Lung (tissue), 12 donors: ENCODE results near the gene TNIK. TPM values are rescaled to one million over a fixed set of nuclear protein-coding genes. Genes with fewer than 3 reads are reported as not detected.

Experiments used
- ATAC-seq: fragments of 200-7000 bp; cut with Tn5 transposase; one replicate; pipeline ENCODE4 v1.9.1; 2020; ENCODE audit warnings: moderate number of reproducible peaks; ENCODE audit not compliant: insufficient read depth, low FRiP score
- DNase-seq, 3 donors: peaks; one replicate each; pipeline ENCODE4 v3.0.0-alpha.2; 2013 to 2017
- H3K27ac ChIP-seq, 2 donors: one replicate each; pipeline ENCODE4 v1.5.1; 2013; ENCODE audit warnings: mild to moderate bottlenecking in 2 of 2, moderate library complexity in 2 of 2, control low read depth in 1 of 2, inconsistent platforms in 1 of 2, low read depth in 1 of 2, low read length in 1 of 2
- H3K27me3 ChIP-seq, 3 donors: one replicate each; pipeline ENCODE4 v1.5.1; 2013; ENCODE audit warnings: low read length in 2 of 3; ENCODE audit not compliant: control insufficient read depth in 3 of 3, insufficient read depth in 3 of 3
- H3K36me3 ChIP-seq, 4 donors: one replicate each; pipeline ENCODE4 v1.5.1; 2013; ENCODE audit warnings: low read length in 4 of 4, mild to moderate bottlenecking in 1 of 4, moderate library complexity in 1 of 4; ENCODE audit not compliant: control insufficient read depth in 4 of 4, insufficient read depth in 4 of 4
- H3K4me1 ChIP-seq, 5 donors: one replicate each; pipeline ENCODE4 v1.5.1; 2013; ENCODE audit warnings: low read length in 5 of 5, mild to moderate bottlenecking in 2 of 5, moderate library complexity in 1 of 5; ENCODE audit not compliant: control insufficient read depth in 5 of 5, insufficient read depth in 5 of 5
- H3K4me3 ChIP-seq: one replicate; pipeline ENCODE4 v1.5.1; 2013; ENCODE audit warnings: mild to moderate bottlenecking, control low read depth, moderate library complexity
- H3K9ac ChIP-seq, 2 donors: one replicate each; pipeline ENCODE4 v1.5.1; 2013; ENCODE audit warnings: low read length in 2 of 2, control low read depth in 1 of 2; ENCODE audit not compliant: insufficient read depth in 1 of 2
- H3K9me3 ChIP-seq, 4 donors: one replicate each; pipeline ENCODE4 v1.5.1; 2013; ENCODE audit warnings: low read length in 3 of 4, mild to moderate bottlenecking in 1 of 4, moderate library complexity in 1 of 4; ENCODE audit not compliant: control insufficient read depth in 4 of 4, insufficient read depth in 3 of 4
- WGBS, 2 donors: extraction: QIAGEN DNeasy Blood & Tissue Kit; methylation state at CpG; one replicate each; pipeline ENCODE4 v1.1.7; 2013; 5-methylcytosine and 5-hydroxymethylcytosine counted together
- polyA plus RNA-seq, 2 donors: library from polyadenylated mRNA; stranded (reverse); fragments of 200-250 nt; gene quantifications; one replicate each; pipeline ENCODE4 v1.2.1, GENCODE V29; 2013
- total RNA-seq, 2 donors: library from RNA; depleted of rRNA in 1 of 2; stranded (reverse); fragments of >200 nt in 1 of 2; gene quantifications; one replicate each; pipeline ENCODE4 v1.2.1, GENCODE V29; 2014 to 2021
- TF ChIP-seq, protein P1 (sequence below): IDR thresholded peaks from 2 replicates; pipeline ENCODE4 v1.5.1; 2012; ENCODE audit warnings: mild to moderate bottlenecking; ENCODE audit errors: control extremely low read depth, extremely low read depth
- donor health status: control.
- donor health status: control.
- donor health status: Bipolar disorder and iron deficiency.
- donor health status: healthy.
- donor health status: DM: yes; HTN: yes; CAD: no.

TNIK gene
- total and polyA plus RNA-seq, 4 donors = 9.4 to 36.3 (median 14.3) TPM

GRCh38 chr3:171234298-171235010 lies 225.8 kb downstream of the TNIK start:
- TF ChIP-seq, protein P1, sequence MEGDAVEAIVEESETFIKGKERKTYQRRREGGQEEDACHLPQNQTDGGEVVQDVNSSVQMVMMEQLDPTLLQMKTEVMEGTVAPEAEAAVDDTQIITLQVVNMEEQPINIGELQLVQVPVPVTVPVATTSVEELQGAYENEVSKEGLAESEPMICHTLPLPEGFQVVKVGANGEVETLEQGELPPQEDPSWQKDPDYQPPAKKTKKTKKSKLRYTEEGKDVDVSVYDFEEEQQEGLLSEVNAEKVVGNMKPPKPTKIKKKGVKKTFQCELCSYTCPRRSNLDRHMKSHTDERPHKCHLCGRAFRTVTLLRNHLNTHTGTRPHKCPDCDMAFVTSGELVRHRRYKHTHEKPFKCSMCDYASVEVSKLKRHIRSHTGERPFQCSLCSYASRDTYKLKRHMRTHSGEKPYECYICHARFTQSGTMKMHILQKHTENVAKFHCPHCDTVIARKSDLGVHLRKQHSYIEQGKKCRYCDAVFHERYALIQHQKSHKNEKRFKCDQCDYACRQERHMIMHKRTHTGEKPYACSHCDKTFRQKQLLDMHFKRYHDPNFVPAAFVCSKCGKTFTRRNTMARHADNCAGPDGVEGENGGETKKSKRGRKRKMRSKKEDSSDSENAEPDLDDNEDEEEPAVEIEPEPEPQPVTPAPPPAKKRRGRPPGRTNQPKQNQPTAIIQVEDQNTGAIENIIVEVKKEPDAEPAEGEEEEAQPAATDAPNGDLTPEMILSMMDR = no peak
- H3K4me1 ChIP-seq = peaks cover 0 to 5% (median 0%) of the 10 kb centered on the region in 5 donors
- no peaks in the 10 kb centered on the region for H3K27me3 ChIP-seq
- no peak overlapping the region for H3K9ac ChIP-seq
- H3K4me3 ChIP-seq = no peak overlapping the region
- no peak for DNase-seq
- H3K36me3 ChIP-seq = no peaks in the 10 kb centered on the region
- ATAC-seq = no peak
- H3K27ac ChIP-seq = peak overlapping the region in 1 of 2 donors; percentile 4
- H3K9me3 ChIP-seq = no peaks in the 10 kb centered on the region
- 87 to 89% methylated on average over 8 of the region's 8 CpGs for WGBS, 2 donors

DNA sequence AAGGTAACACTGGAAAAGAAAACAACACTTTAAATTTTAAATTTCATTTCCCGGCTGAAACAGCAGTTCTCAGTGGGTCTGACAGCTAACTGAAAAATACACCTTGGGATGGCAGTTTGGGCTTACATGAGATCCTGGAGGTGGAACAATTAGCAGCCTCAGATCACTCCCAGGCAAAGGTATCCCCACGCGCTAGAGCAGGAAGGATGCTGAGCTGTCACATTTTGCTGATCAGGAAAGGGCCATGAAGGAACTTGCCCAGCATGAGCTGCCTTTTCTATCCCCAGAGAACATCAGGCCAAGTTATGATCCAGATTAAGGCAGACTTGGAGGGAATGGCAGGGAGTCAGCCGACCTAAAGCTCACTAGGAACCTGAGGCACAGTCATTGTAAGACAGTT lies 228.8 kb downstream of the TNIK start:
- TF ChIP-seq, protein P1 = no peak
- H3K4me3 ChIP-seq = no peak overlapping the region
- H3K27ac ChIP-seq = no peak overlapping the region
- no peaks in the 10 kb centered on the region for H3K9me3 ChIP-seq
- ATAC-seq (no peak), DNase-seq (no peak)
- no peaks in the 10 kb centered on the region for H3K27me3 ChIP-seq
- H3K36me3 ChIP-seq = no peaks in the 10 kb centered on the region
- WGBS, 2 donors = 80 to 84% methylated on average over 4 of the region's 4 CpGs
- no peak overlapping the region for H3K9ac ChIP-seq
- H3K4me1 ChIP-seq = peaks cover 0 to 5% (median 4%) of the 10 kb centered on the region in 5 donors

DNA sequence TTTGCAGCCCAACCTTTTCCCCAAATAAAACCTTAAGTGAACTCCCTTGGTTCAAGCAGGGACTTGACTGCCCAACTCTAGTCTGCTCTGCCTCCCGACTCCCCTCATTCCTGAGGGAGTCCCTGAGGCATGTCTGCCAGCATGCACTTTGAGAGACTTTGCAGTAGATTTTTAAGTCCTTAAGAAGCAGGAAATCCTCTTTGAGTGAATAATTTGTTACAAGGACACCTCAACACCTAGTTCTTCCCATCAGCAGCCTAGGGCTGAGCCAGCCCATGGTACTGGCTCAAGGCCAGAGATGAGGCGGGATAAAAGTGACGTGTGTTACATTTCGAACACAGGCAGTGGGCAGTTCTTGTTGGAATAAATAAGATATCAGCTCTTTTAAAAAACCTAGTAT lies 229.3 kb downstream of the TNIK start:
- Histone ChIP-seq H3K9me3 (no peaks in the 10 kb centered on the region), H3K4me1 (peaks cover 0 to 5% (median under 1%) of the 10 kb centered on the region in 5 donors), H3K27ac (no peak overlapping the region), H3K27me3 (no peaks in the 10 kb centered on the region), H3K4me3 (no peak overlapping the region), H3K36me3 (peaks cover 0 to 2% (median 0%) of the 10 kb centered on the region in 4 donors), H3K9ac (no peak overlapping the region)
- WGBS, 2 donors = 63 to 66% methylated on average over 4 of the region's 4 CpGs
- ATAC-seq (no peak), DNase-seq (no peak)
- TF ChIP-seq, protein P1 = no peak
